ENCODE results near the gene MOXD1. TPM values are rescaled to one million over a fixed set of nuclear protein-coding genes. Genes with fewer than 3 reads are reported as not detected.

Gene MOXD1
- total and polyA plus RNA-seq, 8 donors, result 40.3 to 106 (median 57.1) TPM

DNA sequence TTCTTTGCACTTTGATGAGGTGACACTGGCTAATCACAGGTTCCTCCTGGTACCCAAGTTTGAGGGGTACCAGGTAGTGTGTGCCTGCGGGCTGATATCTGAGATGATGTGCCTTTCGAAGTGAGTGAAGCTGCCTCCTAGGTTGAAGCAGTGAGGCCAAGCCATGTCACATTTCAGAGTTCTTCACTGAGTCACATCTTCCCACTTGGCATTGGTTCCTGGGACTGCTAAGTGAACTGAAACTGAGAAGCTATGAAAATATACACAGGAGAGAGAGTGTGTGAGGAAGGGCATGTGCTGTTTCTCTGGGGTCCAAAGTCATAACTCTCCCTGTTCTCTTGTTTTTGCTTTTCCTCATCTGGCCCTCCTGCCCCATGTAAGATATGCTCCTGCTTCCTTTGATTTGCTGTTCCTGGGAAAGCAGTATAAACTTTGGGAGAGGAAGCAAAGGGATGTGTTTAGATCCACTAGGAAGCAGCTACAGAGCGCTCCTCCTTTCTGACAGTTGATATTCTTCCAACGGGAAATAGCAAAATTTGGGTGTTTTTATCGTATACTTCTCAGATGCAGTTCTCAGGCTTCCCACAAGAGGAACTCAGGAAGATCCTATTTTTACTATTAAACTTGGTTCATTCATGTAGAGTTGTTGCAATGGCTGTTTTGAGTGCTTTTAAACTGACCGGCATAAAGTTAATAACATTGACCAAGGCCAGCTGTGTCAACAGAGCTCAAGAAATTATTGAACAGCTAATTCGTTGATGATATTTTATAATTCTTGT, 153.7 kb downstream of the MOXD1 start:
- Histone ChIP-seq H3K36me3 (no peaks in the 10 kb centered on the region), H3K4me3 (no peak overlapping the region), H3K27ac (no peak overlapping the region), H3K27me3 (no peaks in the 10 kb centered on the region), H3K9me3 (no peaks in the 10 kb centered on the region), H3K4me1 (no peaks in the 10 kb centered on the region)
- intact Hi-C loops (cut with DNase I), result no loop called here
- no peak for TF ChIP-seq CTCF (IDR thresholded peaks at IDR 0.05)
- ATAC-seq, result no peak
- DNase-seq, result no peak

- Histone ChIP-seq H3K27ac (no peak overlapping the region), H3K4me3 (no peak overlapping the region), H3K4me1 (no peaks in the 10 kb centered on the region), H3K27me3 (no peaks in the 10 kb centered on the region), H3K9me3 (no peaks in the 10 kb centered on the region), H3K36me3 (no peaks in the 10 kb centered on the region)
- DNase-seq, result peak in 2 of 4 donors; percentile 10 to 37
- ATAC-seq, result no peak
- TF ChIP-seq CTCF (IDR thresholded peaks at IDR 0.05), result no peak
- intact Hi-C loops (cut with DNase I), result no loop called here
Measured at GRCh38 chr6:132246632-132247270, 154.5 kb downstream of the MOXD1 start.

GRCh38 chr6:132246120-132246617, 155.1 kb downstream of the MOXD1 start:
- no peak for DNase-seq
- ATAC-seq, result no peak
- Histone ChIP-seq H3K27ac (no peak overlapping the region), H3K36me3 (no peaks in the 10 kb centered on the region), H3K9me3 (no peaks in the 10 kb centered on the region), H3K27me3 (no peaks in the 10 kb centered on the region), H3K4me1 (no peaks in the 10 kb centered on the region), H3K4me3 (no peak overlapping the region)
- no peak for TF ChIP-seq CTCF (IDR thresholded peaks at IDR 0.05)
- intact Hi-C loops (cut with DNase I), result no loop called here

Other genes starting within 250 kb of the MOXD1 start
- 10 to 100 TPM; 61.2 to 69.7 TPM for gene STX7, start 111.6 kb upstream of the MOXD1 start, total RNA-seq
- 10 to 100 TPM; 46.1 to 65.3 (median 55.5) TPM for gene STX7, start 111.6 kb upstream of the MOXD1 start, polyA plus RNA-seq (ENCODE audit: insufficient read length in 6 of 6)
- not detected for gene TAAR9, start 136.8 kb upstream of the MOXD1 start, total RNA-seq
- not detected for gene TAAR9, start 136.8 kb upstream of the MOXD1 start, polyA plus RNA-seq (ENCODE audit: insufficient read length in 6 of 6)
- gene TAAR8, start 151.2 kb upstream of the MOXD1 start, total RNA-seq, result not detected
- gene TAAR8, start 151.2 kb upstream of the MOXD1 start, polyA plus RNA-seq (ENCODE audit: insufficient read length in 6 of 6), result not detected
- not detected for gene TAAR6, start 168.8 kb upstream of the MOXD1 start, total RNA-seq
- not detected for gene TAAR6, start 168.8 kb upstream of the MOXD1 start, polyA plus RNA-seq (ENCODE audit: insufficient read length in 6 of 6)
- gene TAAR5, start 188.3 kb upstream of the MOXD1 start, total RNA-seq, result not detected
- not detected for gene TAAR5, start 188.3 kb upstream of the MOXD1 start, polyA plus RNA-seq (ENCODE audit: insufficient read length in 6 of 6)
- not detected for gene TAAR2, start 222.8 kb upstream of the MOXD1 start, total RNA-seq
- gene TAAR2, start 222.8 kb upstream of the MOXD1 start, polyA plus RNA-seq (ENCODE audit: insufficient read length in 6 of 6), result not detected